GM19468 (cell line): ENCODE data around the gene SLC26A8.
"Not testable (repeated sequence)": the region's sequence is repeated elsewhere in the genome, so short reads cannot be mapped to it uniquely, and the experiment has no call there.

Experiments used
- ATAC-seq: cut with Tn5 transposase; IDR thresholded peaks from one replicate; pipeline ENCODE4 v1.9.1; 2021; ENCODE audit warnings: mild to moderate bottlenecking, moderate library complexity, moderate number of reproducible peaks; ENCODE audit not compliant: unreplicated experiment; ENCODE audit errors: extremely low read depth

The SLC26A8 gene

DNA sequence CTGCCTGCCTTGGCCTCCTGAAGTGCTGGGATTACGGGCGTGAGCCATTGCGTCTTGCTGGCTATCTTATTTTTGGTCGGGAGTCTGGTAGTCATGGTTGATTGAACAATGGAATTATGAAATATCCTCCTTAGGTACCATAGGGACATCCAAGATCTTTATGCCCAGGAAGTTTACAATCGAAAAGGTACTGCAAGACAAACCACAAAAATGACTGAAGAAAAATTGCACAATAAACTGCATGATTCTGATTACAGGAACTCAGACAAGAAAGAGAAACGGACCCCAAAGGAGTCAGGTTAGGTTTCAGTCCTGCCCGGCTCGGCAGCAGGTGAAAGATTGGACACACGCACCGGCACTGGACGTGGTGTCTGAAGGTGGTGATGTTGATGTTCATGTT is 5.3 kb downstream of the SLC26A8 start:
- no peak for ATAC-seq

DNA sequence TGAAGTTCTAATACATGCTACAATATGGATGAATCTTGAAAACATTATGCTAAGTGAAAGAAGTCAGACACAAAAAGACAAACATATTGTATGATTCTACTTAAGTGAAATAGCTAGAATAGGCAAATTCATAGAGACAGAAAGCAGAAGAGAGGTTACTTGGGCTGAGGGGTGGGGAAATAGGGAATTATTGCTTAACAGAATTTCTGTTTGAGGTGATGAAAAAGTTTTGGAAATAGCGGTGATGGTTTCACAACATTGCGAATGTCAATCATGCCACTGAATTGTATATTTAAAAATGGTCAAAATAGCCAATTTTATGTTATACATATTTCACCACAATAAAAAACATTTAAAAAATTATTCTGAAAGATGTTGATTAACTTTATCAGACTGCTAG is 6.1 kb downstream of the SLC26A8 start:
- ATAC-seq = no peak

DNA sequence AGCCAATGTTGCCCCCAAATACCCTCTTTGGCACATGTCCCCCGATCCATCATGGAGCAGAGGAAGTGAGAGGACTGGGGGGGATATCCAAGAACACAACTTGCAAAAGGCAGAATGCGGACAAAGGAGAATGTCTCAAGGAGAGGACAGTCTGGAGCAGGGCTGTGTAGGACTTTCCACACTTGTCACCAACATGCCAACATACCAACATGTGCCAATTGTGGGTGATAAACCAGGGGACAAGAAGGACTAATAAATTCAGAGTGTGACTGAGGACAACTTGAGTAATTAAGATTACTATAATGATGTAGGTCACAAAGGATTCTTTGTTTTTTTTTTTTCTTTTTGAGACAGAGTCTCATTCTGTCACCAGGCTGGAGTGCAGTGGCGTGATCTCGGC is 8.8 kb downstream of the SLC26A8 start:
- no peak for ATAC-seq

DNA sequence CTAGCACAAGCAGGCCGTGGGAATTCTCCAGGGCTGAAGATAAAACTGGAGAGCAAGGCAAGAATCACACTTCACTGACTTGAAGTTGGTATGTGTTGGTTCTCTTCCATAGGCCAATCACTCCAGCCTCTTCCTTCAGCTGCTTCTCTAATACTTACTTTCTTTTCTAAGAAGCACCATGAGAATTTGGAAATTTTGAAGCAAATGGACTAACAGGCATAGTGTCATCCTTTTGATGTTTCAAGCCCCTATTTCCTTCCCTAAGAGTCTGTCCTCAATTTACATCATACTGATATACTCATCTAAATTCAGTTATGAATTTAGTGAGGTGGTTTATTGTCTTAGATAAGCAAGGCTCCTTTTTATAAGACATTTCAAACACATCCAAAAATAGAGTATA is 24.0 kb downstream of the SLC26A8 start:
- ATAC-seq = no peak

DNA sequence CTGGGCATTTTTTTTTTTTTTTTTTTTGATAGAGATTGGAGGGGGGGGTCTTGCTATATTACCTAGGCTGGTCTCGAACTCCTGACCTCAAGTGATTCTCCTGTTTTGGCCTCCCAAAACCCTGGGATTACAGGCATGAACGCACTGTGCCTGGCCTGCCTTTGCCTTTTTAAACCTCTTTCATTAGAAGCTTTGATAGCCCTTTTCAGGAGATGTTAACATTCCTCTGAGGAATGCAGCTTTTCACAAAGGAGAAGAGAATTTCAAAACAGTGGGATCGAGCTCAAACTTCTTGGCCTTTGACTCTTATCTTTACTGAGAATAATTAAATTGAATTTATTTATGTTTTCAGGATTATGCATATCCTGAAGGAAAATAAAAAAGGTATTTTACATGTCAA is 31.3 kb downstream of the SLC26A8 start:
- no peak for ATAC-seq

GRCh38 chr6:35988047-35988446 is 36.4 kb downstream of the SLC26A8 start:
- not testable (repeated sequence) for ATAC-seq

- no peak for ATAC-seq
These were observed 39.7 kb downstream of the SLC26A8 start for GRCh38 chr6:35984701-35985100.

- no peak for ATAC-seq
These were observed 43.3 kb downstream of the SLC26A8 start for GRCh38 chr6:35980991-35981645.

- ATAC-seq = not testable (repeated sequence)
These were observed 44.3 kb downstream of the SLC26A8 start for GRCh38 chr6:35980126-35980525.

DNA sequence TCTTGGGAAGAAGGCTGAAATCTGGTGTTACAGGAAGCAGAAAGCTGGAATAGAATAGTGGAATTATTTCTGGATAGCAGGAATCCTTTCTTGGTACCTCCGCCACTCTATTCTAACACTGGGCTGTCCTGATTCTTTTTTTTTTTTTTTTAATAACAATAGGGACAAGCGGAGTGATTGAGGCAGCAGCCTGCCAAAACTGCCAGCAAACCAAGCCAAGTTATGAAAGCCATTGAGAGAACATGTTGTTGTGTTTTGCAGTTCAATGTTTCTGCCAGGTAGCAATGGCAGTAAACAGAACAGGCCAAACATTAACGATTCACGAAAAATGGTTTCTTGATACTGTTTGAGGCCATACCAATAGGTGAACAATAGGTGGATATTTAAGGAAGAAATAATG is 47.1 kb downstream of the SLC26A8 start:
- ATAC-seq = no peak

GRCh38 chr6:35973670-35974222 is 50.7 kb downstream of the SLC26A8 start:
- no peak for ATAC-seq

DNA sequence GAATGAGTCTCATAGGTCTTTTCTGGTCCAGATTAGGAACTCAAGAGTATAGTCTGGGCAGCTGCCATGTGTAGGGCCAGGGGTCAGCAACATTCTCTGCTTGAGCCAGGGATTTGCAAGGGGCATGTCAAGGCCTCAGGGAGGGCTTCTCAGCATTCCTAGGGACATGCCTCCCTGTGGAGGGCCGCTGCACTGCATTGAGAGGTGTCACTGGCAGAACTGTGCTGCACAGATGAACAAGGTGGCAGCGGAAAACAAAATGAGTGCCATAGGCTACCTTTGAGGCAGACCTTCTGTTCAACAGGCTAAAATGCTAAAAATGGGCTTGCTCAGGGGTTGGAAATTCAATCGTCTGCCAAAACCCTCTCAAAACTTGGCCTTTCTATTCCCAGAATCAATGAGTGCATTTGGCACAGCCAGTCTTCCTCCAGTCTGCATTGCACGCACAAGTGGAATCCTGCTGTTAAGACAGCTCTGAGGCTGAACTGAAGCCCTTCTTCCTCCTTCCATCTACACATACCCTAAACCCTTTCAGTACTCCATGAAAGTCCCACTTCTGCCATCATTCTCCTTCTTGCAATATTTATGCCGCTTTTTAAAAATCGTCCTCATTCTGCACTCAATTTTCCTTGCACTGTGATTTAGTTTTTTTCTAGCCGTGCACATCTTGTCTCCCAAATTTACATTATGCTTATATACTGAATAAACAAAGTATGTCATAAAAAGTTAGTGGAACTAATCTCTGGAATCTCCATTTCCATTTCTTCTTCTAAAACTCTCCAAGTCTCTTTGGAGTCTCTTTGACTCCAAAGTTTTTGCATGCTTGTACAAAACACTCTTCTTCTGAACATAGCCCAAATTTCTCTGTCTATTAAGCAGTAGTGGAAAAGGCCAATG is 51.7 kb downstream of the SLC26A8 start:
- ATAC-seq = no peak

GRCh38 chr6:35970181-35970580 is 54.3 kb downstream of the SLC26A8 start:
- no peak for ATAC-seq

DNA sequence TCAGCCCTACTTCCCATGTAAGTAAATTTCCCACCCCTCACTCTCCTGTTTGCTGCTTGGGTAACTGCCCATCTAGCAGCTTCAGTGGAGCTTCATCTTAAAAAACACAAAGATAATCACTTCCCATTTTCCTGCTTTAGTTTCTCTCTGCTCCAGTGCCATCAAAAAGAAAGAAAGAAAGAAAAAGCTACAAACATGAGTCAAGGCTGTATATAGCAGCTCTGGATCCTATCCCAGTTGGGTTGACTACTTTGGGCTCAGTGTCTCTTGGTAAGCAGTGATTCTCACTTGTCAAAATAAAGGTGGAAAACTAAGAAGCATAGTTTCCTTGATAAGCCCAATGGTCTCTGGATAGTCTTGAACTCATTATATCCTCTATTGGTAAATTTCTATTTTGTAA is 54.8 kb downstream of the SLC26A8 start:
- ATAC-seq = no peak

DNA sequence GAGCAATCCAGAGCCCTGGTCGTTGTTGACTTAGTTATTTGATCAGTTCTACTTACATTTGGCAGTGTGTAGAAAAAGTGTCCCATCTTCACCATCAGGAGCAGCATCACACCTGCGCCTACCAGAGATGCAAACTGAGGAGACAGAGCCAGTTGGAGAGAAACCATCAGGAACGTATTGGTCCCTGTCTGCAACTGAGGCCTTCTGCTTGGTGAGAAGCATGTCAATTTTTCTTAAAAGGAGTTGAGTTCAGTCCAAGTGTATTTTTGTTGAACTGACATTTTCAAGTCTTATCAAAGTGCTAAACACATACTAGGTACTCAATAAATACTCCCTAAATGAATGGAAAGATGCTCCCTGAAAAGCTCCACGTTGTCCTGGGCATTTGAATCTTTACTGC is 55.6 kb downstream of the SLC26A8 start:
- ATAC-seq = no peak

DNA sequence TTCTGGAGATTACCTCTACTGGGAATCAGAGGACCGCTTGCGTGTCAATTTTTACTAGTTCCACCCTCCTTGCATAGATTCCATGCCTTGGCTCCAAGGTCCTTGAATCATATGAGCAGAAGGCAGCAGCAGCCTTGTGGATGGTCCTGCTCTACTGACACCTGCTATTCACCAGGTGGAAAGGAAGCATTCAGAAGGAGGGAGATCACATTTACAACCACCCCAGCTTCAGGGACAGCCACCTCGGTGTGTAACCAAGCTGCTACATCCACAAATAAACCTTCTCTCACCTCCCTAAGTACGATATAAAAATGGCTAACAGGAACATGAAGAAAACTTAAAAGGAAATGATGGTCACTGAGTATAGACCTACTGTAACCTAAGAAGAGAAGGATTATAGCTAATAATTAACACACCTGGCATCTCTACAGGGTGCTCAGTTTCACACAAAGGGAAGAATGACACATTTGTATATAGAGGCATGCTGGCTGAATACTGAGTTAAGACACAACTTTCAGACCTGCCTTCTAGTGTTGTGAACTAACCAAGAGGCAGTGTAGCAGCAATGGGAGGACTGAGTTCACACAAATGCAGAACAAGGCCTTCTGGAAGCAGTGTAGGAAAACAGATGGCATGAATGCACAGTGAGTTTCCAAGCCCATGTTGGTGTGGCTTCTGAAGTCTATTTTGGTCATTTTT is 57.2 kb downstream of the SLC26A8 start:
- no peak for ATAC-seq

- ATAC-seq = no peak
These were observed 61.5 kb downstream of the SLC26A8 start for GRCh38 chr6:35962779-35963560.

GRCh38 chr6:35960187-35960586 is 64.3 kb downstream of the SLC26A8 start:
- ATAC-seq = no peak

GRCh38 chr6:35955970-35956369 is 68.5 kb downstream of the SLC26A8 start:
- no peak for ATAC-seq

DNA sequence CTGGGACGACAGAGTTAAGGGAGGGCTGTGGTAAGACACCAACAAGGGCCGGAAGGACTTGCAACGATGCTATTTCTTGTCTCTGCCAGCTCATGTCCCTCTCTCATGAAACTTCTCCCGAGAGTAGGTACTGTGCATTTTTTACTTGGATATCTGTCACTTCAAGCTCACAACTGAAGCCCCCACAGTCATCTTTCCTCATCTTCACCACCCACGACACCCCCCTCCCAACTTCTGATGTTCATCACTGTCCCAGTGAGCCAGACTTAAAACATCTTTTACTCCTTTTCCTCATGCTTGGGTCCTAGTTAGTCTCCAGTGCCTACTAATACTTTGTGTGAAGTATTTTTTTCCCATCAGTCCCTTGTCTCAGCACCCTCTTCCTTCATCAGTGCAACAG is 68.9 kb downstream of the SLC26A8 start:
- no peak for ATAC-seq
